Measurements from ENCODE around the gene FKBP7. TPM values are rescaled to one million over a fixed set of nuclear protein-coding genes. Genes with fewer than 3 reads are reported as not detected.

Gene FKBP7
- total and polyA plus RNA-seq, 2 of the 13 experiments (the other 11 are each of a cell fraction or from before 2014, with no cell fraction given): 12.4 to 14.8 TPM

GRCh38 chr2:178428396-178428806 lies 50.0 kb downstream of the FKBP7 start (continued):
- TF ChIP-seq ZNF598 (CRISPR knock-in tag; IDR thresholded peaks at IDR 0.05; ENCODE audit: borderline replicate concordance) (no peak), TAF15 (IDR thresholded peaks at IDR 0.05; ENCODE audit: low read depth, low read length, poor library complexity, severe bottlenecking) (no peak), SP5 (CRISPR knock-in tag; IDR thresholded peaks at IDR 0.05; ENCODE audit: borderline replicate concordance, low read depth) (no peak), ATF5 (CRISPR knock-in tag; IDR thresholded peaks at IDR 0.05; ENCODE audit: low read depth) (no peak), ZNF766 (CRISPR knock-in tag; IDR thresholded peaks at IDR 0.05; ENCODE audit: borderline replicate concordance) (no peak), KDM5B (CRISPR knock-in tag; IDR thresholded peaks at IDR 0.05; ENCODE audit: borderline replicate concordance) (no peak), ZNF572 (CRISPR knock-in tag; IDR thresholded peaks at IDR 0.05) (no peak), SAFB2 (CRISPR knock-in tag; IDR thresholded peaks at IDR 0.05; ENCODE audit: borderline replicate concordance, low read depth) (no peak), ZGPAT (CRISPR knock-in tag; IDR thresholded peaks at IDR 0.05) (peak; percentile 78), USF2 (IDR thresholded peaks at IDR 0.05; ENCODE audit: low read depth, low read length) (no peak), USF2 (CRISPR knock-in tag; IDR thresholded peaks at IDR 0.05; ENCODE audit: borderline replicate concordance) (0 out of 2 replicates have a peak, but pooled peaks have one; percentile 25), POLR2AphosphoS5 (IDR thresholded peaks at IDR 0.05; ENCODE audit: low read depth, low read length) (no peak), ZNF576 (CRISPR knock-in tag; IDR thresholded peaks at IDR 0.05) (no peak), EED (CRISPR knock-in tag; IDR thresholded peaks at IDR 0.05) (no peak), HNRNPH1 (optimal IDR thresholded peaks at IDR 0.05; ENCODE audit: low read depth, low read length) (no peak), KDM2A (CRISPR knock-in tag; IDR thresholded peaks at IDR 0.05; ENCODE audit: borderline replicate concordance, low read depth) (no peak), WIZ (CRISPR knock-in tag; IDR thresholded peaks at IDR 0.05) (no peak), TFDP2 (CRISPR knock-in tag; IDR thresholded peaks at IDR 0.05) (peak; percentile 28; the same call in 1 of the 2 replicates), IRF9 (CRISPR knock-in tag; IDR thresholded peaks at IDR 0.05; ENCODE audit: borderline replicate concordance) (no peak), ISL2 (CRISPR knock-in tag; IDR thresholded peaks at IDR 0.05) (peak; percentile 63; the same call in 1 of the 2 replicates), KLF12 (CRISPR knock-in tag; IDR thresholded peaks at IDR 0.05; ENCODE audit: borderline replicate concordance) (no peak), KLF6 (CRISPR knock-in tag; IDR thresholded peaks at IDR 0.05) (no peak), ZBTB37 (CRISPR knock-in tag; IDR thresholded peaks at IDR 0.05) (no peak)
